GM10266 (cell line): ENCODE data around the gene TTC36.

ENCODE experiments used
- DNase-seq: peaks from one replicate; pipeline ENCODE4 v3.0.0; 2012; ENCODE audit errors: extremely low spot score
- TF ChIP-seq, protein P1 (sequence below): IDR thresholded peaks from 2 replicates; pipeline ENCODE4 v1.5.1; 2012; ENCODE audit warnings: mild to moderate bottlenecking, low read depth; ENCODE audit not compliant: control insufficient read depth, insufficient read depth; ENCODE audit errors: missing control alignments

TTC36 gene

DNA sequence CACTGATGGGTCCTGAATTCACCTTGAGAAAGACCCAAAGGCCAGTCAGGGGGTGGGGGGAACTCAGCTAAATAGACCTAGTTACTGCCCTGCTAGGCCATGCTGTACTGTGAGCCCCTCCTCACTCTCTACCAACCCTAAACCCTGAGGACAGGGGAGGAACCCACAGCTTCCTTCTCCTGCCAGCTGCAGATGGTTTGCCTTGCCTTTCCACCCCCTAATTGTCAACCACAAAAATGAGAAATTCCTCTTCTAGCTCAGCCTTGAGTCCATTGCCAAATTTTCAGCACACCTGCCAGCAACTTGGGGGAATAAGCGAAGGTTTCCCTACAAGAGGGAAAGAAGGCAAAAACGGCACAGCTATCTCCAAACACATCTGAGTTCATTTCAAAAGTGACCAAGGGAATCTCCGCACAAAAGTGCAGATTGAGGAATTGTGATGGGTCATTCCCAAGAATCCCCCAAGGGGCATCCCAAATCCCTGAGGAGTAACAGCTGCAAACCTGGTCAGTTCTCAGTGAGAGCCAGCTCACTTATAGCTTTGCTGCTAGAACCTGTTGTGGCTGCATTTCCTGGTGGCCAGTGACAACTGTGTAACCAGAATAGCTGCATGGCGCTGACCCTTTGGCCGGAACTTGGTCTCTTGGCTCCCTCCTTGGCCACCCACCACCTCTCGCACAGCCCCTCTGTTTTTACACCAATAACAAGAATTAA, 2.4 kb upstream of the TTC36 start:
- DNase-seq, result no peak
- TF ChIP-seq, protein P1, sequence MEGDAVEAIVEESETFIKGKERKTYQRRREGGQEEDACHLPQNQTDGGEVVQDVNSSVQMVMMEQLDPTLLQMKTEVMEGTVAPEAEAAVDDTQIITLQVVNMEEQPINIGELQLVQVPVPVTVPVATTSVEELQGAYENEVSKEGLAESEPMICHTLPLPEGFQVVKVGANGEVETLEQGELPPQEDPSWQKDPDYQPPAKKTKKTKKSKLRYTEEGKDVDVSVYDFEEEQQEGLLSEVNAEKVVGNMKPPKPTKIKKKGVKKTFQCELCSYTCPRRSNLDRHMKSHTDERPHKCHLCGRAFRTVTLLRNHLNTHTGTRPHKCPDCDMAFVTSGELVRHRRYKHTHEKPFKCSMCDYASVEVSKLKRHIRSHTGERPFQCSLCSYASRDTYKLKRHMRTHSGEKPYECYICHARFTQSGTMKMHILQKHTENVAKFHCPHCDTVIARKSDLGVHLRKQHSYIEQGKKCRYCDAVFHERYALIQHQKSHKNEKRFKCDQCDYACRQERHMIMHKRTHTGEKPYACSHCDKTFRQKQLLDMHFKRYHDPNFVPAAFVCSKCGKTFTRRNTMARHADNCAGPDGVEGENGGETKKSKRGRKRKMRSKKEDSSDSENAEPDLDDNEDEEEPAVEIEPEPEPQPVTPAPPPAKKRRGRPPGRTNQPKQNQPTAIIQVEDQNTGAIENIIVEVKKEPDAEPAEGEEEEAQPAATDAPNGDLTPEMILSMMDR, result no peak

DNA sequence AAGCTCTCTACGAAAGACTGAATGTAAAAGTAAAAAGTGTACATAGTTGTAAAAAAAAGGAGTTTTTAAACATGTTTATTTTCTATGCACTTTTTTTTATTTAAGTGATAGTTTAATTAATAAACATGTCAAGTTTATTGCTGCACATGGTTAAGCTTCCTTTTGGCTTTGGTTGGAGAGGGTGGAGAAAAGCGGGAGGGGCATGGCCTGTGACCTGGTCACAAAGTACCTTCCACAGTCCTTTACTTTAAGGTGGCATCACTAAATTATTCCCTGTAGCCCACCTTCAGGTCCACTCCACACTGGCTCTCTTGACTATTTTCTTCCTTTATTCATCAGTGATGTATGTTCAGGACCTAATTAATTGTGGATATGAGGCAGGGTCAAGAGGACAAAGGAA, 586 bp upstream of the TTC36 start:
- TF ChIP-seq, protein P1, result no peak

DNA sequence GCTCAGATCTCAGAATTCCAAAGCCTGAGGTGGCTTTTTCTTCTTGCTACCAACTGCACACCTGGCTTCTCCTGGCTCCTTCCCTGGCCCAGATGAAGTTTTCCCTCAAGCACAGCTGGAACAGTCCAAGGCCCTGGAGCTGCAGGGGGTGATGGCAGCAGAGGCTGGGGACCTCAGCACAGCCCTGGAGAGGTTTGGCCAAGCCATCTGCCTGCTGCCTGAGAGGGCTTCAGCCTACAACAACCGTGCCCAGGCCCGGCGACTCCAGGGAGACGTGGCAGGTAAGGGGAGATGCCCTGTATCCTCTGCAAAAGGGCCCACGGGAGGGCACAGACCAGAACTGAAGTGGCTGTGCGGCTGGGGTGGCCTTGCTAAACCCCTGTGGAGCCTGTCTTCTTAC, 1.2 kb downstream of the TTC36 start:
- DNase-seq, result no peak
- TF ChIP-seq, protein P1, result no peak

More for the DNA sequence above, 586 bp upstream of the TTC36 start:
- DNase-seq, result no peak

DNA sequence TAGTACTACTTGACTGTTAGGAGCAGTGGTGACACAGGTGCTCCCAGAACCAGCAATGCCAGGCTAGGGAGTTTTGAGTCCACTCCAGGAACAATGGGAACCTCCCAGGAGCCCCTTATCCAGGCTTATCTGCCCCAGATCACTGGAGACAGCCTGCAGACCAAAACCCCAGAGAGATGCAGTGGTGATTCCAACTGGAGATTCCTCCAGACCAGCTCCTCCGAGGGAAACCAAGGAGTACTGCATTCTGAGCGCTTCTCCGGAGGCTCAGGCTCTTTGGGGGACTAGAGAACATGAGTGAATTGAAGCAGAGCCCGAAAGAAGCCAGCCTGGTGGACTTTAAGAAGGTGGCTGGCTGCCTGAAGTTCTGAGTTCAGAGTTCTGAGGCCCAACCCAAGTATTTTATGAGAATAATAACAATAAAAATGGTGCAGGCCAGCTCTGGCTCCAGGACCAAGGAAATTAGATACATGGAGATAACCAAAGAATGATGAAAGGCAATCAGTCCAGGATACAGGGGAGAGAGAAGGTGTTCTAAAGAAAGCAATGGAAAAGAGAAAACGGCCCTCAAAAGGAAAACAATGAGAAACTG, 2.4 kb downstream of the TTC36 start:
- TF ChIP-seq, protein P1, result no peak
- DNase-seq, result no peak

DNA sequence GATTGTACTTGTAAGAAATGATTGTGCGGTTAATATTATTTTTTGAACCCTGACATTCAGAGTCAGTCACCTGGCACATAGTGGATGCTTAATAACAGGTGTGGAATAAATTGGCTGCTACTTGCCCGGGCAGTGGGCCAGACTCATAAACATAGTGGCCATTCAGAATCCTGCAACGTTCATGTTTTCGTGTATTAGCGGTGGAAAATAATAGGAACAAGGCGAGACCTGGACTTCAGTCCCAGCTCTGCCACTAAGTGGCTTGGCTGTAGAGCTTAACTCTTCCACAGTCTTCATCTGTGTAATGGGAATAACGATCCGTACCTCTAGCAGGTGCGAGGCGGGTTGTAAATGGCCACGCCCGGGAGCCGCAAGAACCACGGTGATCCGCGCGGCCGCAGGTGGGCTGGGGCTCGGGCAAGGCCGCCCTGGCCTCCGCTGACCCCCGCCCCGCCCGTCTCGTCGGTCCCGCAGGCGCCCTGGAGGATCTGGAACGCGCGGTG, 3.0 kb downstream of the TTC36 start:
- TF ChIP-seq, protein P1, result no peak
- DNase-seq, result no peak

DNA sequence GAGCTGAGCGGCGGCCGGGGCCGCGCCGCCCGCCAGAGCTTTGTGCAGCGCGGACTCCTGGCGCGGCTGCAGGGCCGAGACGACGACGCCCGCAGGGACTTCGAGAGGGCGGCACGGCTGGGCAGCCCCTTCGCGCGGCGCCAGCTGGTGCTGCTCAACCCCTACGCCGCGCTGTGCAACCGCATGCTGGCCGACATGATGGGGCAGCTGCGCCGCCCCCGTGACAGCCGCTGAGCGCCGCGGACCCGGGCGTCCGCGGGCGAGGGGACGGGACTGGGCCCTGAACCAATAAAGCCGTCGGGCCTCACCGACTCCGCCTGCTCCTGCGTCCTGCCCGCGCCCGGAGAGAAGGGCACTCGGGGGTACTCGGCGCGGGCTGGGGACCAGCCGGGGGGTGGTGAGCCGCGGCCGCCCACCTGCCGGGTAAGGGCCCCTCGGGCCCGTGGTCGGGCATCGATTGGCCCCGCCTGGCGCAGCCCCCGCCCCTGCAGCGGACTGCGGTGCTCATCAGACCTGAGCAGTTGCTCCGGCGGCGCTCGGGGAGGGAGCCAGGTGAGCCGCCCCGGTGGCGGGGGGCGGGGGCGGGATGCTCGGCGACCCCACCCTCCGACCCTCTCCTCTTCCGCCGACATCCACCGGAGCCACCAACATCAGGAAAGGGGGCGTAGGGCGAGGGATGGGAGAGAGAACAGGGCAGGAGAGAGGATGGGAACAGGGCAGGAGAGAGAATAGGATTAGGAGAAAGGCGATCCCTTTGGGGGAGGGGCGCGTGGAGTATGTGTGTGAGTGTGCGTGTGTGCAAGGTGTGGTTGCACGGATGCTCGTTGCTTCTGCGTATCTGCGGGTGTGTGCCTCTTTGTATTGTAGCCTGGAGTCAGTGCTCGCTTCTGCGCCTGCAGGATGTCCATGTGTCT, 3.7 kb downstream of the TTC36 start, which contains the start of gene TMEM25:
Gene TMEM25 (plus strand): TSS at position 510 of the 914 bp plus-strand sequence. CDS start 610 bp downstream, outside the sequence.
- DNase-seq, result peak; percentile 91
- TF ChIP-seq, protein P1, result no peak
